ENCODE data around the gene ZNF335. TPM values are rescaled to one million over a fixed set of nuclear protein-coding genes. Genes with fewer than 3 reads are reported as not detected.

The ZNF335 gene
- total RNA-seq, 1 donor from 2014 or later = 24.1 TPM

DNA sequence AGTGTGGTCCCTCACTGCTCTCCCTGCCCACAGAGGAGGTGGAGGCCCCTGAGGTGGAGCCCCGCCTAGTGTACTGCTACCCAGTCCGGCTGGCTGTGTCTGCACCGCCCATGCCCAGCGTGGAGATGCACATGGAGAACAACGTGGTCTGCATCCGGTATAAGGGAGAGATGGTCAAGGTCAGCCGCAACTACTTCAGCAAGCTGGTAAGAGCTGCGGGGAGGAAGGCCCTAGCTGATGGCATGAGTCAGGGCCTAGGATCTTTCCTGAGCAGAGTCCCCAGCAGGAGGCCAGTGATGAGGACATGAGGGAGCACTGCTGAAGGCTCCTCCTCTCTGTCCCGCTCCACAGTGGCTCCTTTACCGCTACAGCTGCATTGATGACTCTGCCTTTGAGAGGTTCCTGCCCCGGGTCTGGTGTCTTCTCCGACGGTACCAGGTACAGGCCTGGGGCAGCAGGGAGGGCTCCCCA, 26.3 kb downstream of the ZNF335 start:
- peak overlapping the region; percentile 58 for H3K27ac ChIP-seq
- DNase-seq (ENCODE audit: extremely low spot score in 2 of 2) = no peak

GRCh38 chr20:45944965-45945677, 26.9 kb downstream of the ZNF335 start:
- Histone ChIP-seq H3K4me3 (no peak overlapping the region), H3K27me3 (no peaks in the 10 kb centered on the region), H3K4me1 (peaks cover 26% of the 10 kb centered on the region), H3K27ac (peak overlapping the region; percentile 58), H3K9me3 (no peaks in the 10 kb centered on the region), H3K36me3 (peaks cover 8 to 96% of the 10 kb centered on the region in 2 donors)
- intact Hi-C loops (cut with DNase I) = no loop called here
- no peak for DNase-seq (ENCODE audit: extremely low spot score in 2 of 2)
- TF ChIP-seq POLR2AphosphoS5 (IDR thresholded peaks at IDR 0.05; ENCODE audit: insufficient read depth in 1 of 2, low read depth in 1 of 2) = no peak
- TF ChIP-seq CTCF (IDR thresholded peaks at IDR 0.05) = peak in 1 of 3 experiments; percentile 5

More for the DNA sequence above, 26.3 kb downstream of the ZNF335 start:
- peaks cover 8 to 96% of the 10 kb centered on the region in 2 donors for H3K36me3 ChIP-seq
- no peaks in the 10 kb centered on the region for H3K27me3 ChIP-seq
- no peak overlapping the region for H3K4me3 ChIP-seq
- peaks cover 26% of the 10 kb centered on the region for H3K4me1 ChIP-seq
- no peaks in the 10 kb centered on the region for H3K9me3 ChIP-seq
- intact Hi-C loops (cut with DNase I) = no loop called here
- TF ChIP-seq POLR2AphosphoS5 (IDR thresholded peaks at IDR 0.05; ENCODE audit: insufficient read depth in 1 of 2, low read depth in 1 of 2) = no peak
- no peak for TF ChIP-seq POLR2A (IDR thresholded peaks at IDR 0.05)
- no peak for TF ChIP-seq CTCF (IDR thresholded peaks at IDR 0.05)

- intact Hi-C loops (cut with DNase I) = no loop called here
- Histone ChIP-seq H3K36me3 (peaks cover 8 to 96% of the 10 kb centered on the region in 2 donors), H3K27me3 (no peaks in the 10 kb centered on the region), H3K27ac (no peak overlapping the region), H3K4me1 (peaks cover 26% of the 10 kb centered on the region), H3K4me3 (no peak overlapping the region), H3K9me3 (no peaks in the 10 kb centered on the region)
- DNase-seq (ENCODE audit: extremely low spot score in 2 of 2) = no peak
- TF ChIP-seq CTCF (IDR thresholded peaks at IDR 0.05) (no peak), POLR2AphosphoS5 (IDR thresholded peaks at IDR 0.05; ENCODE audit: insufficient read depth in 1 of 2, low read depth in 1 of 2) (peak in 1 of 2 donors; percentile 63), POLR2A (IDR thresholded peaks at IDR 0.05) (no peak)
These were observed 27.6 kb downstream of the ZNF335 start for GRCh38 chr20:45944151-45944964.

DNA sequence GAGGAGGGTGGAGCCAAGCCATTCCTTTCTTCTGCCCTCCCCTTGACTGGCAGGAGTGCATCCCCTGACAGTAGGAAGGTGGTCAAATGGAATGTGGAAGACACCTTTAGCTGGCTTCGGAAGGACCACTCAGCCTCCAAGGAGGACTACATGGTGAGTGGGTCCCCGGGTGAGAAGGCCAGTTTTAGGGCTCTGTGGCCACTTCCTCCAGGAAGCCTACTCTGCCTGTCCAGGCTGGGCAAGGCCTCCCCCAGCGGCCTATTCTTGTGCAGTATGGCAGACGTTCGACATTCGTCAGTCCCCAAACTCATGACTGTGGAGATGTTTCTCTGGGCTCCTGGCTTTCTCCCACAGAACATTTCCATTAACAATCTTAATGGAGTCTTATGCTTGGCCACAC, 28.4 kb downstream of the ZNF335 start:
- no peak for TF ChIP-seq POLR2AphosphoS5 (IDR thresholded peaks at IDR 0.05; ENCODE audit: insufficient read depth in 1 of 2, low read depth in 1 of 2)
- no peak for TF ChIP-seq CTCF (IDR thresholded peaks at IDR 0.05)
- TF ChIP-seq POLR2A (IDR thresholded peaks at IDR 0.05) = no peak
- Histone ChIP-seq H3K9me3 (no peaks in the 10 kb centered on the region), H3K27ac (no peak overlapping the region), H3K27me3 (no peaks in the 10 kb centered on the region), H3K36me3 (peaks cover 8 to 96% of the 10 kb centered on the region in 2 donors), H3K4me1 (peaks cover 22% of the 10 kb centered on the region), H3K4me3 (no peak overlapping the region)
- DNase-seq (ENCODE audit: extremely low spot score in 2 of 2) = no peak
- intact Hi-C loops (cut with DNase I) = no loop called here

All from vagina (tissue), 2 donors.